Lung (tissue), 12 donors: ENCODE results near the gene CFAP91. TPM values are rescaled to one million over a fixed set of nuclear protein-coding genes. Genes with fewer than 3 reads are reported as not detected.
"Not testable (repeated sequence)": the region's sequence is repeated elsewhere in the genome, so short reads cannot be mapped to it uniquely, and the experiment has no call there.

Experiments used
- ATAC-seq: fragments of 200-7000 bp; cut with Tn5 transposase; one replicate; pipeline ENCODE4 v1.9.1; 2020; ENCODE audit warnings: moderate number of reproducible peaks; ENCODE audit not compliant: insufficient read depth, low FRiP score
- DNase-seq, 3 donors: peaks; one replicate each; pipeline ENCODE4 v3.0.0-alpha.2; 2013 to 2017
- H3K27ac ChIP-seq, 2 donors: one replicate each; pipeline ENCODE4 v1.5.1; 2013; ENCODE audit warnings: mild to moderate bottlenecking in 2 of 2, moderate library complexity in 2 of 2, control low read depth in 1 of 2, inconsistent platforms in 1 of 2, low read depth in 1 of 2, low read length in 1 of 2
- H3K27me3 ChIP-seq, 3 donors: one replicate each; pipeline ENCODE4 v1.5.1; 2013; ENCODE audit warnings: low read length in 2 of 3; ENCODE audit not compliant: control insufficient read depth in 3 of 3, insufficient read depth in 3 of 3
- H3K36me3 ChIP-seq, 4 donors: one replicate each; pipeline ENCODE4 v1.5.1; 2013; ENCODE audit warnings: low read length in 4 of 4, mild to moderate bottlenecking in 1 of 4, moderate library complexity in 1 of 4; ENCODE audit not compliant: control insufficient read depth in 4 of 4, insufficient read depth in 4 of 4
- H3K4me1 ChIP-seq, 5 donors: one replicate each; pipeline ENCODE4 v1.5.1; 2013; ENCODE audit warnings: low read length in 5 of 5, mild to moderate bottlenecking in 2 of 5, moderate library complexity in 1 of 5; ENCODE audit not compliant: control insufficient read depth in 5 of 5, insufficient read depth in 5 of 5
- H3K4me3 ChIP-seq: one replicate; pipeline ENCODE4 v1.5.1; 2013; ENCODE audit warnings: mild to moderate bottlenecking, control low read depth, moderate library complexity
- H3K9ac ChIP-seq, 2 donors: one replicate each; pipeline ENCODE4 v1.5.1; 2013; ENCODE audit warnings: low read length in 2 of 2, control low read depth in 1 of 2; ENCODE audit not compliant: insufficient read depth in 1 of 2
- H3K9me3 ChIP-seq, 4 donors: one replicate each; pipeline ENCODE4 v1.5.1; 2013; ENCODE audit warnings: low read length in 3 of 4, mild to moderate bottlenecking in 1 of 4, moderate library complexity in 1 of 4; ENCODE audit not compliant: control insufficient read depth in 4 of 4, insufficient read depth in 3 of 4
- CTCF ChIP-seq: IDR thresholded peaks from 2 replicates; pipeline ENCODE4 v1.5.1; 2012; ENCODE audit warnings: mild to moderate bottlenecking; ENCODE audit errors: control extremely low read depth, extremely low read depth
- WGBS, 2 donors: extraction: QIAGEN DNeasy Blood & Tissue Kit; methylation state at CpG; one replicate each; pipeline ENCODE4 v1.1.7; 2013; 5-methylcytosine and 5-hydroxymethylcytosine counted together
- polyA plus RNA-seq, 2 donors: library from polyadenylated mRNA; stranded (reverse); fragments of 200-250 nt; gene quantifications; one replicate each; pipeline ENCODE4 v1.2.1, GENCODE V29; 2013
- total RNA-seq, 2 donors: library from RNA; depleted of rRNA in 1 of 2; stranded (reverse); fragments of >200 nt in 1 of 2; gene quantifications; one replicate each; pipeline ENCODE4 v1.2.1, GENCODE V29; 2014 to 2021
- donor health status: control.
- donor health status: control.
- donor health status: Bipolar disorder and iron deficiency.
- donor health status: healthy.
- donor health status: DM: yes; HTN: yes; CAD: no.

The CFAP91 gene
- total and polyA plus RNA-seq, 4 donors = 3.4 to 19.0 (median 11.1) TPM

GRCh38 chr3:119676771-119677640, 25.8 kb upstream of the CFAP91 start, which contains the start of gene COX17:
TSS of gene COX17 (minus strand) at chr3:119677406. CDS start at chr3:119677310, 96 bp downstream.
- Histone ChIP-seq H3K27ac (peak within 1 kb of the TSS; percentile 84 to 96), H3K4me3 (peak within 1 kb of the TSS; percentile 83), H3K27me3 (no peaks in the 10 kb centered on the region), H3K9ac (peak within 1 kb of the TSS; percentile 51 to 90), H3K36me3 (peaks cover 5 to 14% (median 12%) of the 10 kb centered on the region in 4 donors), H3K4me1 (peaks cover 0 to 18% (median 10%) of the 10 kb centered on the region in 5 donors), H3K9me3 (no peaks in the 10 kb centered on the region)
- TF ChIP-seq CTCF = no peak
- WGBS, 2 donors = 1% methylated on average over 51 to 54 of the region's 54 CpGs
- peak; percentile 91 for ATAC-seq
- peak; percentile 95 to 97 (median 97) for DNase-seq

GRCh38 chr3:119677641-119677934, 25.2 kb upstream of the CFAP91 start:
- no peaks in the 10 kb centered on the region for H3K27me3 ChIP-seq
- no peak for DNase-seq
- no peaks in the 10 kb centered on the region for H3K9me3 ChIP-seq
- TF ChIP-seq CTCF = no peak
- no peak overlapping the region for H3K4me3 ChIP-seq
- H3K27ac ChIP-seq = peak overlapping the region; percentile 84 to 96
- peaks cover 2 to 14% (median 12%) of the 10 kb centered on the region in 4 donors for H3K36me3 ChIP-seq
- 7% methylated on average over 6 of the region's 6 CpGs for WGBS, 2 donors
- no peak for ATAC-seq
- peak overlapping the region; percentile 26 to 90 for H3K9ac ChIP-seq
- peaks cover 0 to 18% (median 10%) of the 10 kb centered on the region in 5 donors for H3K4me1 ChIP-seq

- not testable (repeated sequence) for H3K27ac ChIP-seq, H3K27me3 ChIP-seq, H3K9me3 ChIP-seq, DNase-seq, H3K9ac ChIP-seq, H3K4me3 ChIP-seq, ATAC-seq
- H3K4me1 ChIP-seq = peaks cover 0 to 15% (median 10%) of the 10 kb centered on the region in 5 donors
- peaks cover 2 to 11% (median 8%) of the 10 kb centered on the region in 4 donors for H3K36me3 ChIP-seq
- WGBS, 2 donors = 98% methylated on average over 10 of the region's 10 CpGs
Observed at GRCh38 chr3:119678209-119678608, 24.6 kb upstream of the CFAP91 start.

GRCh38 chr3:119679874-119680273, 22.9 kb upstream of the CFAP91 start:
- H3K9me3 ChIP-seq = no peaks in the 10 kb centered on the region
- H3K4me3 ChIP-seq = no peak overlapping the region
- no peaks in the 10 kb centered on the region for H3K27me3 ChIP-seq
- H3K27ac ChIP-seq = no peak overlapping the region
- ATAC-seq = no peak
- H3K9ac ChIP-seq = no peak overlapping the region
- no peak for DNase-seq
- TF ChIP-seq CTCF = no peak
- peaks cover 0 to 15% (median 10%) of the 10 kb centered on the region in 5 donors for H3K4me1 ChIP-seq
- peaks cover 0 to under 1% (median 0%) of the 10 kb centered on the region in 4 donors for H3K36me3 ChIP-seq
